GM12874 (cell line): ENCODE measurements around the gene ENDOV.

Experiments used
- TF ChIP-seq, protein P1 (sequence below): IDR thresholded peaks from 2 replicates; pipeline ENCODE4 v1.5.1; 2011; ENCODE audit warnings: low read depth, mild to moderate bottlenecking, control low read depth, low read length, moderate library complexity; ENCODE audit not compliant: insufficient read depth

ENDOV gene

DNA sequence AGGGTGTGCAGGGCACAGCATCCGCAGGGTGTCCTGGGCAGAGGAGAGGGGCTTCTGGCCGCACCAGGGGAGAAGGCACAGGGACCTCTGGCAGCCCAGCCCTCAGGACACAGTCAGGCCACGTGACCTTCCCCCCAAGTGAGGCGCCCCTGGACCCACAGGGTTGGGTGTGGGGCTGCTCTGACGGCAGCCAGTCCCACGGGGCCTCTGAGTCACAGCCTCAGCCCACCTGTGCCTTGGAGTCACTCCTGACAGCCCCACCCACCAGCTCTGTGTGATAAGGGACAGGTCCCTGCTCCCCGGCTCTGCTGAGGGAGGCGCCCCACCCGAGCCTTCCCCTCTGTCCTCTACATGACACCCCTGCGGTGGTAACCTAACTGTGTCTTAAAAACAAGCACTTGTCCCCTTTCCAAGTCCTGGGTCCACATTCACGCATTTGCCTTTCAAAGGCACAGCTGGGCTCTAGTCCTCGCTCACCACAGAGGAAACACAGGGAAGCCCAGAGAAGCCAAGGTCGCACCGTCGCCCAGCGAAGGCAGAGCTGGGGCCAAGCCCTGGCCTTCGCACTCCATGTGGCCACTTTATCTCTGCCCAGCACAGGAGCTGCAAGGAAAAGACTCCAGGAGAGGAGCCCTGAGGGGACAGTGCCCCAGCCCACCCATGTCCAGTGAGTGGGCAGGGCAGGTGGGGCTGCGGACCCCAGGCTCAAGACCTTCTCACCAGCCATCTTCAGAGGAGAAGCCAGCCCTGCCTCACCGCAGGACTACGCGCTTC is 66.5 kb downstream of the ENDOV start:
- TF ChIP-seq, protein P1, sequence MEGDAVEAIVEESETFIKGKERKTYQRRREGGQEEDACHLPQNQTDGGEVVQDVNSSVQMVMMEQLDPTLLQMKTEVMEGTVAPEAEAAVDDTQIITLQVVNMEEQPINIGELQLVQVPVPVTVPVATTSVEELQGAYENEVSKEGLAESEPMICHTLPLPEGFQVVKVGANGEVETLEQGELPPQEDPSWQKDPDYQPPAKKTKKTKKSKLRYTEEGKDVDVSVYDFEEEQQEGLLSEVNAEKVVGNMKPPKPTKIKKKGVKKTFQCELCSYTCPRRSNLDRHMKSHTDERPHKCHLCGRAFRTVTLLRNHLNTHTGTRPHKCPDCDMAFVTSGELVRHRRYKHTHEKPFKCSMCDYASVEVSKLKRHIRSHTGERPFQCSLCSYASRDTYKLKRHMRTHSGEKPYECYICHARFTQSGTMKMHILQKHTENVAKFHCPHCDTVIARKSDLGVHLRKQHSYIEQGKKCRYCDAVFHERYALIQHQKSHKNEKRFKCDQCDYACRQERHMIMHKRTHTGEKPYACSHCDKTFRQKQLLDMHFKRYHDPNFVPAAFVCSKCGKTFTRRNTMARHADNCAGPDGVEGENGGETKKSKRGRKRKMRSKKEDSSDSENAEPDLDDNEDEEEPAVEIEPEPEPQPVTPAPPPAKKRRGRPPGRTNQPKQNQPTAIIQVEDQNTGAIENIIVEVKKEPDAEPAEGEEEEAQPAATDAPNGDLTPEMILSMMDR: no peak

DNA sequence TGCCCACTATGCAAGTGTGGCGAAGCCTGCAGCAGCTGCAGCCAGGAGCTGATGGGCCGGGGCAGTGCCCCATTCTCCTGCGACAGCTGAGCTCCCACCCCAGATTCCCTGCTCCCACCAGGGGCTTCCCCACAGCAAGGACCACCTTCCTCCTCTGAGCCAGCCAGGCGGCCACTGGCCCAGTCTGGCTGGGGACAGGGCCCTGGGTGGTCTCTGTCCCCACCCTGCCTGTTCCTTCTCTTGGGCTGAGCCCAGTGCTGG is 67.0 kb downstream of the ENDOV start:
- TF ChIP-seq, protein P1: no peak

DNA sequence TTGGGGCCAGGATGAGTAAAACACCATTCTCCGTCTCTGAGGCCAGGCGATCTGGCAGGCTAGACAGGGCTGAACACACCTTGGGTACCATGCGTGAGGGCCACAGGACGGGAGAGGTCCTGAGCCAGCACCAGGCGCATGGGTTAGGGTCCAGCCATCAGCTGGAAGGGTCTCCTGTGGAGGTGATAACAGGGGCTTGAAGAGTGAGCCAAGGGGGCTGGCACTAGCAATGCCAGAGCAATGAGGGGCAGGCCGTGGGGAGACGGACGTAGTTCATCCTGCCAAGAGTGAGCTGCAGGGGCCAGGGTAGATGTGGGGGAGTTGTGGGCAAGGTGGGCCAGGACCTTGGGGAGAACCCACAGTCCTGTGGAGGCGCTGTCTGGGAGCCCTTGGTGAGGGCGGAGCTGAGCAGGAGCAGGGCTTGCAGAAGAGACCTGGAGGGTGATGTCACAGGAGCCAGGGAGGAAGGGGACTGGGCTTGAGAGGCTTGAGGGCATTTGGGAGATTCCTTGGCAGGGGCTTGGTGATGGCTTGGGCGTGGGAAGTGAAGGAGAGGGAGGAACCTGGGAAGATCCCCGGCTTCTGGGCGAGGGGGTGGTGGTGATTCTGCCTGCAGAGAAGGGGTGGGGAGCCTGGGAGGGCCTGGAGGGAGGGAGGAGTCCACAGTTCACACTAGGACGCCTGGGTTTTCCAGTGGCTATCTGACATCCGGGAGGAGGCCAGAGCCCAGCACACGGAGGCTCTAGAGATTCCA is 67.8 kb downstream of the ENDOV start:
- TF ChIP-seq, protein P1: no peak

DNA sequence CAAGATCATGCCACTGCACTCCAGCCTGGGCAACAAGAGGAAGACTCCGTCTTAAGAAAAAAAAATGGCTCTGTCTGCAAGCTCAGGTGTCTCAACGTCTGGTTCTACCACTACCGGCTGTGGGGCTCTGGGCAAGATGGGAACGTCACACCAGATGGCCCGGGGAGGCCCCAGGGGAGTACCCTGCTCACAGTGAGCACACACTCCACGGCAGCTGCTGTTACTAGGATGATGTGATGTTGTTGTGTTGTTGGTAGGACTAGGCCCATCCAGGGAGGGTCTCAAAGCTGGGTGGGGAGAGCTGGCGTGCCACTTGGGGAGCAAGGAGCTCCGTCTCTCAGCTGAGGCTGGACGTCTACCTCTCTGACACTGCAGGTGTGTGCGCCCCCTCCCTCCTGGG is 70.9 kb downstream of the ENDOV start:
- TF ChIP-seq, protein P1: no peak

DNA sequence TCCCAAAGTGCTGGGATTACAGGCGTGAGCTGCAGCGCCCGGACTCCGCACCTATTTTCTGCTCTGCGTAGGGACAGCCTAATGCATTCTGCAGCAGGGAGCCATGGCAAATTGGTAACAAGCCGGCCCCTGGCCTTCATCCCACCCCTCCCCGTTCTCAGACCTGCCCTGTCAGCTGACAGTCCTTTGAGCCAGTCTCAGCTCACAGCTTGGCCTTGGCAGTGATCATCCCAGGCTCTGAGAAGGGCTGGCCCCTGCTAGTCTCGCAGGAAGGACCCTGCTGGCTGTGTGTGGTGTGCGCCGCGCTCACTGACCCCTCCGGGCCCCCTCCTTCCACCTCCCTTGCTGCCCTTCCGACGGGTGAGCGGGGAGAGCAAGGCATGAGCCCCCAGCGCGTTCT is 71.7 kb downstream of the ENDOV start:
- TF ChIP-seq, protein P1: no peak

DNA sequence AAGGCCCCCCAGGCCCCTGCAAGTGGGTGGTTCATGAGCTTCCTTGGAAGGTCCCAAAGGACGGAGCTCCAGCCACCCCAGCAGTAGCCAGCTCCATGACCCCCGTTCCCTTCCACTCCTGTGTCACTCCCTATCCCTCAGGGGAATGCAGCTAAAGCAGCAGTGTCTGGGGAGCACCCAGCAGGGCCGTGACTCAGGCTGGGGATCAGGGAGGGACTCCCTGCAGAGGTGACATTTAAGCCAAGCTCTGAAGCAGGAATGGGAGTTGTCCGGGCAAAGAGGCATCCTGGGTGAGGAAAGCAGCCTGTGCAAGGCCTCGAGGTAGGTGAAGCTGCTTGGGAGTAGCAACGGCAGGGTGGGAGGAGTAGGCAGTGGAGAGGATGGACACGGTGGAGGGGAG is 72.5 kb downstream of the ENDOV start:
- TF ChIP-seq, protein P1: no peak
